GM21390 (cell line): ENCODE results near the gene CACNA1H.
"Not testable (repeated sequence)": the region's sequence is repeated elsewhere in the genome, so short reads cannot be mapped to it uniquely, and the experiment has no call there.

Source experiments
- ATAC-seq: cut with Tn5 transposase; IDR thresholded peaks from one replicate; pipeline ENCODE4 v1.9.1; 2021; ENCODE audit not compliant: unreplicated experiment

CACNA1H gene

GRCh38 chr16:1190789-1191188, 37.9 kb downstream of the CACNA1H start:
- ATAC-seq, result not testable (repeated sequence)

GRCh38 chr16:1192384-1193073, 39.6 kb downstream of the CACNA1H start:
- ATAC-seq, result no peak

GRCh38 chr16:1193143-1193824, 40.4 kb downstream of the CACNA1H start:
- ATAC-seq, result no peak

GRCh38 chr16:1193825-1194581, 41.1 kb downstream of the CACNA1H start:
- ATAC-seq, result no peak

GRCh38 chr16:1194665-1195392, 41.9 kb downstream of the CACNA1H start:
- ATAC-seq, result no peak

- ATAC-seq, result no peak
Measured at GRCh38 chr16:1195393-1195666, 42.4 kb downstream of the CACNA1H start.

GRCh38 chr16:1196494-1196893, 43.6 kb downstream of the CACNA1H start:
- ATAC-seq, result no peak

GRCh38 chr16:1197237-1197866, 44.4 kb downstream of the CACNA1H start:
- ATAC-seq, result no peak

GRCh38 chr16:1198194-1198593, 45.3 kb downstream of the CACNA1H start:
- no peak for ATAC-seq

- not testable (repeated sequence) for ATAC-seq
Measured at GRCh38 chr16:1198671-1199346, 45.9 kb downstream of the CACNA1H start.

- ATAC-seq, result no peak
Measured at GRCh38 chr16:1199347-1200013, 46.6 kb downstream of the CACNA1H start.

GRCh38 chr16:1200014-1200627, 47.2 kb downstream of the CACNA1H start:
- no peak for ATAC-seq

GRCh38 chr16:1201444-1201843, 48.5 kb downstream of the CACNA1H start:
- ATAC-seq, result no peak

- ATAC-seq, result no peak
Measured at GRCh38 chr16:1202274-1202673, 49.4 kb downstream of the CACNA1H start.

GRCh38 chr16:1204933-1205332, 52.0 kb downstream of the CACNA1H start:
- ATAC-seq, result no peak

GRCh38 chr16:1206326-1206725, 53.4 kb downstream of the CACNA1H start:
- ATAC-seq, result no peak

- no peak for ATAC-seq
Measured at GRCh38 chr16:1206786-1207185, 53.9 kb downstream of the CACNA1H start.

GRCh38 chr16:1208239-1208830, 55.4 kb downstream of the CACNA1H start:
- no peak for ATAC-seq

GRCh38 chr16:1209081-1209480, 56.2 kb downstream of the CACNA1H start:
- ATAC-seq, result no peak
